ENCODE results near the gene SERPINA6. TPM values are rescaled to one million over a fixed set of nuclear protein-coding genes. Genes with fewer than 3 reads are reported as not detected.
"Not testable (repeated sequence)": the region's sequence is repeated elsewhere in the genome, so short reads cannot be mapped to it uniquely, and the experiment has no call there.

Gene SERPINA6
- polyA plus RNA-seq, 1 donor from 2014 or later = not detected

DNA sequence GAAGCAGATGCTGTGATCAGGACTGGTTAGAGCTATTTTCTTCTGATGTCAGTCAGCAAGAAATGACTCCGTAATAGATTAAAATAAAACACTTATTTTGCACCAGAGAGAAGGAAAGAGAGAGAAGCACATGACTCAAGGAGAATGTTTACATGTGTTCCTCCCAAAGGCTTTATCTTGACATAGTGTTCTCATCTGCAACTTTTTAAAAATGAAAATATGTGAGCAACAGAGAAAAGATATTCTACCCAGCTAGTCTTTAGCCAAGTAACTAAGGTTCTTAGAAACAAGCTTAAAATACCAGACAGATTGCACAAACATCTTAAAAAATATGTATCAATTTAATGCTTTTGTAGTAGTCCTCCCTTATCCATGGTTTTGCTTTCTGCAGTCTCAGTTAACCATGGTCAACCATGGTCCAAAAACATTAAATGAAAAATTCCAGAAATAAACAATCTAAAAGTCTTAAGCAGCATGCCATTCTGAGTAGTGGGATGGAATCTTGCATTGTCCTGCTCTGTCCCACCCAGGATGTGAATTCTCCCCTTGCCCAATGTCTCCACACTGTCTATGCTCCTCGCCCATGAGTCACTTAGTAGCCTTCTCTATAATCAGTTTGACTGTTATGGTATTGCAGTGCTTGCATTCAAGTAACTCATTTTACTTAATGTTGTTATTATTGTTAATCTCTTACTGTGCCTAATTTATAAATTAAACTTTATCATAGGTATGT lies 40.0 kb downstream of the SERPINA6 start:
- H3K27me3 Mint-ChIP-seq = no peaks in the 10 kb centered on the region
- peaks cover 0 to 5% (median 0%) of the 10 kb centered on the region in 3 donors for H3K9me3 Mint-ChIP-seq
- H3K27ac Mint-ChIP-seq = no peak overlapping the region
- H3K4me1 Mint-ChIP-seq = no peaks in the 10 kb centered on the region
- H3K4me3 Mint-ChIP-seq = no peak overlapping the region
- H3K36me3 Mint-ChIP-seq = no peaks in the 10 kb centered on the region

DNA sequence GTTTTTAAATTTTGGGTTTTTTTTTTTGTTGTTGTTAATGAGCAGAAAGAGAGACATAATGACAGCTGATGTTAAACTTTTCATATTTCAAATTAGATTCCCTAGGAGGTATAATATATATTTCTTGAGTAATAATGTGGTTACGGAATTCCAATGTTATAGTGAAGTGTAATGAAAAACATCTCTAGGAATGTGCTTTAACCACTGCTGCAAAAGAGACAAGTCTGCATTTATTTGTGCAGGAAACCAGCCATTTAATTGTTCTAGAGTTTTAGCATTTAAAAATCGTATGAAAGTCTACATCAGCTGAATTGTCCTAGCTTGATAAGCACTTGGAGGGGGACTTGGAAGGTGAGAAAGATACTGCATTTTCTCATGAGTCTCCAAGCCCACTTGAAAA lies 44.4 kb downstream of the SERPINA6 start:
- Mint-ChIP-seq H3K27me3 (no peaks in the 10 kb centered on the region), H3K4me1 (no peaks in the 10 kb centered on the region), H3K36me3 (no peaks in the 10 kb centered on the region), H3K9me3 (no peaks in the 10 kb centered on the region), H3K4me3 (no peak overlapping the region), H3K27ac (no peak overlapping the region)

DNA sequence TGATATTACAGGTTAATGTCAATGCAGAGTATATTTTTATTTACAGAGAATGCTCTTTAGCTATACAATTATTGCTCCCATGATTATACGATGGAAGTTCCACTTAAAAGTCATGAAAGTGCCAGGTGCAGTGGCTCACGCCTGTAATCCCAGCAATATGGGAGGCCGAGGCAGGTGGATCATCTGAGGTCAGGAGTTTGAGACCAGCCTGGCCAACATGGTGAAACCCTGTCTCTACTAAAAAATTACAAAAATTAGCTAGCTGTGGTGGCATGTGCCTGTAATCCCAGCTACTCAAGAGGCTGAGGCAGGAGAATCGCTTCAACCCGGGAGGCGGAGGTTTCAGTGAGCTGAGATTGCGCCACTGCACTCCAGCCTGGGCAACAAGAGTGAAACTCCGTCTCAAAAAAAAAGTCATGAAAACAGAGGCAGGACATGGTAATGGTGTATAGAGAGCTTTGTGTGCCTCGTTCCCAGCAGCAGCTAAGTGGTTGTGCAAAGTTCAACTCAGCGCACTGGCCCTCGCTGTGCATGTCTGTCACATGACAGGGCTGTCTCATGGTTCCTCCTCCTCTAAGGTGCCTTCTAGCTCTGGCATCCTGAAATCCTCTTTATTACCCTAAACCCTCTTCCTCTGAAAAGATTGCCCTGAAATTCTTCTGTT lies 46.1 kb downstream of the SERPINA6 start:
- not testable (repeated sequence) for H3K9me3 Mint-ChIP-seq, H3K36me3 Mint-ChIP-seq, H3K27me3 Mint-ChIP-seq, H3K4me3 Mint-ChIP-seq, H3K27ac Mint-ChIP-seq, H3K4me1 Mint-ChIP-seq

DNA sequence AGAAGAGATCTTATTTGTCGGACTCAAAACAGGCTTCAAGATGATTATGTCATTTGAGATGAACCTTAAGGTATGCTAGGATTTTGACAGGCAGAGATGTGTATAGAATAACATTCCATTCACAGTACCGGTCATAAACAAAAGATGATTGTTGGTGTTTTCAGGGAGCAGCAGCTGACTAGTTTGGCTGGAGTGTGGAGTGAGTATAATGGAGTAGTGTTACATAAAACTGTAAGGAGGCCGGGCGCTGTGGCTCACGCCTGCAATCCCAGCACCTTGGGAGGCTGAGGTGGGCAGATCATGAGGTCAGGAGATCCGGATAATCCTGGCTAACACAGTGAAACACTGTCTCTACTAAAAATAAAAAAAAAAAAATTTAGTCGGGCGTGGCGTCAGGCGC lies 54.0 kb downstream of the SERPINA6 start:
- H3K27me3 Mint-ChIP-seq = peaks cover 7% of the 10 kb centered on the region
- H3K27ac Mint-ChIP-seq = no peak overlapping the region
- H3K9me3 Mint-ChIP-seq = no peaks in the 10 kb centered on the region
- no peaks in the 10 kb centered on the region for H3K4me1 Mint-ChIP-seq
- H3K36me3 Mint-ChIP-seq = no peaks in the 10 kb centered on the region
- no peak overlapping the region for H3K4me3 Mint-ChIP-seq

- H3K27ac Mint-ChIP-seq, H3K36me3 Mint-ChIP-seq, H3K4me1 Mint-ChIP-seq, H3K4me3 Mint-ChIP-seq, H3K27me3 Mint-ChIP-seq, H3K9me3 Mint-ChIP-seq: not testable (repeated sequence)
These were observed 54.6 kb downstream of the SERPINA6 start for GRCh38 chr14:94268582-94268981.

- peaks cover 2 to 16% (median 6%) of the 10 kb centered on the region in 3 donors for H3K9me3 Mint-ChIP-seq
- no peak overlapping the region for H3K4me3 Mint-ChIP-seq
- H3K27ac Mint-ChIP-seq = no peak overlapping the region
- H3K4me1 Mint-ChIP-seq = no peaks in the 10 kb centered on the region
- H3K27me3 Mint-ChIP-seq = peaks cover 7% of the 10 kb centered on the region
- H3K36me3 Mint-ChIP-seq = no peaks in the 10 kb centered on the region
These were observed 55.8 kb downstream of the SERPINA6 start for GRCh38 chr14:94267352-94267751.

DNA sequence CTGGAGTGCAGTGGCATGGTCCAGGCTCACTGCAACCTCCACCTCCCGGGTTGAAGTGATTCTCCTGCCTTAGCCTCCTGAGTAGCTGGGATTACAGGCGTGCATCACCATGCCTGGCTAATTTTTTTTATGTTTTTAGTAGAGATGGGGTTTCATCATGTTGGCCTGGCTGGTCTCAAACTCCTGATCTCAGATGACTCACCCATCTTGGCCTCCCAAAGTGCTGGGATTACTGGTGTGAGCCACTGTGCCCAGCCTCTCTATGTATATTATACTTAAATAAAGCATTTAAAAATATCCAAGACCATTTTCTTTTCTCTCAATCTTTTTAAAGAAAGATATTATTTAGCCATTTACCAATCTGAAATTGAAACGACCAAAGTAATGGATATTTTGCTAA lies 58.9 kb downstream of the SERPINA6 start:
- H3K27ac Mint-ChIP-seq = not testable (repeated sequence)

More for the DNA sequence above, 58.9 kb downstream of the SERPINA6 start:
- peaks cover 9 to 17% (median 10%) of the 10 kb centered on the region in 3 donors for H3K9me3 Mint-ChIP-seq
- H3K36me3 Mint-ChIP-seq, H3K4me1 Mint-ChIP-seq, H3K27me3 Mint-ChIP-seq, H3K4me3 Mint-ChIP-seq: not testable (repeated sequence)

Other genes with a start within 250 kb of the SERPINA6 start
- gene DDX24, start 242.1 kb downstream of the SERPINA6 start, polyA plus RNA-seq = 207 TPM
- 9.1 TPM for gene IFI27L1, start 242.0 kb downstream of the SERPINA6 start, polyA plus RNA-seq
- not detected for gene IFI27, start 212.6 kb downstream of the SERPINA6 start, polyA plus RNA-seq
- 108 TPM for gene IFI27L2, start 193.7 kb downstream of the SERPINA6 start, polyA plus RNA-seq
- gene PPP4R4, start 149.0 kb downstream of the SERPINA6 start, polyA plus RNA-seq = 0.48 TPM
- not detected for gene SERPINA10, start 30.1 kb downstream of the SERPINA6 start, polyA plus RNA-seq
- gene SERPINA2, start 43.4 kb upstream of the SERPINA6 start, polyA plus RNA-seq = not detected
- gene SERPINA1, start 65.3 kb upstream of the SERPINA6 start, polyA plus RNA-seq = 1.4 TPM
- not detected for gene SERPINA11, start 129.5 kb upstream of the SERPINA6 start, polyA plus RNA-seq
- 0.63 TPM for gene SERPINA9, start 152.9 kb upstream of the SERPINA6 start, polyA plus RNA-seq
- not detected for gene SERPINA12, start 186.1 kb upstream of the SERPINA6 start, polyA plus RNA-seq
- not detected for gene SERPINA4, start 238.1 kb upstream of the SERPINA6 start, polyA plus RNA-seq

All from IgD-negative memory B cell (primary cell).